Stimulated activated CD8-positive, alpha-beta memory T cell treated with anti-CD3 and anti-CD28 coated beads, Interleukin-12 subunit alpha, Interleukin-12 subunit beta, amount 100 ng/mL, for 1 hour (primary cell): ENCODE measurements around the gene GTF3C2.
"Not testable (repeated sequence)": the region's sequence is repeated elsewhere in the genome, so short reads cannot be mapped to it uniquely, and the experiment has no call there.

Experiments used
- DNase-seq: peaks from one replicate; pipeline ENCODE4 v3.0.0-alpha.2; 2020; ENCODE audit warnings: low read depth

GTF3C2 gene

DNA sequence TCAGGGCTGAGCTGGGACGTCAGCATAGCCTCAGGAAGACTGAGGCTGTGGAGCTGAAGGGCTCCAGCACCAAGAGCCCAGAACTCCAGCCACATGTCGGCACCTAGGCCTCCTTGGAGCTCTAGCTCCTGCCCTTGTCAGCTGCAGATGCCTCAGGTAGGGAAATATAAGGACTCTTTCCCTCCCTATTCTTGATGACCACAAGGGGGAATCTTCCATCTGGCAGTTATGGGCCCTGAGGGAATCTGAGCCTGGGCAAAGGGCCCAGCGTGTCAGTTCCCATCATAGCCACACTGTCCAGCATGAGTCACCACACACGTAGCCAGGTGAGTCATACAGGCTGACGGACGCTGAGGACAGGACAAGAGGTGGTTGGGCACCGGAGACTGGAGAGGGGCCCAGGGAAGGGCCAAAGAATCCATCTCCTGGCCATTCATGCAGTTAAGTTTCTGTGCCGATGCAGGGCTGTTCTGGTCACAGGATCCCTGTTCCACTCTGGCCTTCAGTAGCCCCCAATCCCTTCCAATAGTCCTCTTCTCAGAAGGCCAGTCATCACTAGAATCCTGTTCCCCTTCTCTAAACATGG, 35.5 kb downstream of the GTF3C2 start:
- no peak for DNase-seq

DNA sequence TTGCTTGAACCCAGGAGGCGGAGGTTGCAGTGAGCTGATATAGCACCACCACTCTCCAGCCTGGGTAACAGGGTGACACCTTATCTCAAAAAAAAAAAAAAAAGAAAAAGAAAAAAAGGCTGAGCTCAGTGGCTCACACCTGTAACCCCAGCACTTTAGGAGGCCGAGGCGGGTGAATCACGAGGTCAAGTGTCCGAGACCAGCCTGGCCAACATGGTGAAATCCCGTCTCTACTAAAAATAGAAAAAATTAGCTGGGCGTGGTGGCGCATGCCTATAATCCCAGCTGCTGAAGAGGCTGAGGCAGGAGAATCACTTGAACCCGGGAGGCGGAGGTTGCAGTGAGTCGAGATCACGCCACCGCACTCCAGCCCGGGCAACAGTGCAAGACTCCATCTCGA, 36.7 kb downstream of the GTF3C2 start:
- DNase-seq, result not testable (repeated sequence)

DNA sequence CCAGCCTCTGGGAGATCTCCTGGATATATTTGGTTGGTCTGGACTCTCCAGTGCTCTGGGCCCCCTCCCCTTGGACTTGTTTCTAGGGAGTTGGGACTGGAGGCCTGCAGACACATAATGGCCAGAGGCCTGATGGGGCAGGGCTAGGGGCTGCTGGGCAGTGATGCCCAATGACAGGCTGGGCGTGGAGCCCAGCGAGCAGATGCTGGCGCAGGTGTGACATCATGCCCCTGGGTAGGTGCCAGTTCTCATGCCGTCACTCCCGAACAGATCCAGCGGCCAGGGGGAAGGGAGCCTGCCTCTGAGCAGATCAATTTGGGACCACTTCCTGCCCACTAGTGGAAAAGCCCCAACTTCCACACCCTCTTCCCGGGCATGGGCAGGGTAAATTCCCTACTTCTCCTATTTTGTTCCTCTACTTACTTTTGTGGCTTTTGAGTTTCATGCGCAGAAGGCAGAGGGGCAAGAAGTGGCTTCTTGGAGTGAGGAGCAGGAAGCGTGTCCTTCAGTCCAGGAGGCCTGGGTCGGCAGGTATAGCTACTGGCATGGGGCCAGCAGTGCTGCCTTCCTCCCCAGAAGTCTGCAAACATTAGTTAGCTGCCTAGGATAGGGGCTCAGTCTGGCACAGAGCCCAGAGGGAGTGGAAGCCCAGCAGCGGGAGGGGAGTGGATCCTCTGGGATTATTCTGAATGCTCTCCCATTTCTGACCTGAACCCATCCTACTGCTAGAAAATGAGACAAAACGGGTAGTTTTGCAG, 39.7 kb downstream of the GTF3C2 start:
- DNase-seq, result no peak

DNA sequence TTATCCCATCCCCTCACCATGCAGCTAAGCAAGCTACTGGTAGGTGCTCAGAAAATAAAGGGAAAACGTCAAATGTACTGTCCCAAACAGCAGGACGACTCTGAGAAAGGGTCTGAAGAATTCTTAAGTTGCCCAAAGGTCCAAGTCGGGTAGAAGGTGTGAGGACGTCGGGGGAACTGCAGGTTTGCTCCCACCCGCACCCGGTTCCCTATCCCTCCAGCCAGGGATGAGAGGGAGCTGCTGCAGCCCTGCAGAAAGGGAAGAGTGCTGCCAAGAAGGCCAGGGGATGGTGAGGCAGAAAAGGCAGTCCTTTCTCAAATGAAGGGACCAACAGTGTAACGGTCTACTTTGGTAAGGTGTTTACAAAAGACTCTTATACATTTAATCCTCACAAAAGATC, 41.4 kb downstream of the GTF3C2 start:
- no peak for DNase-seq

DNA sequence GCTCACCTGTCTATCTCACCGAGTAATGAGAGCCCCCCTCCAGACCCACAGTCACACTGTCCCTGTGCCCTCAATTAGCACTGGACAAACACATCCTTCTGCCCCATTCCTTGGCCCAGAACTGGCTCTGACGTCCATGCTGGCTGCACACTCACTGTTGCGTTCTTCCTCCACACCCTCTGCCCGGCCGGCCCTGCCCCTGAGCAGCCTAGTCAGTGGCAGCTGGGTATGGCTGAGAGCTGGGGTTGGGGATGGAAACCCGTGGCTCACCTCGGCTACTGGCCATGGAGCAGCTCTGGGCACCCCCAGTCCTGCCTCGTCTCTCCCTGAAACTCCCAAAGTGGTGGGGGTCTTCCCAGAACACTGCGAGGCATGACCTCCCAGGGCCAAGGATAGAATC, 41.9 kb downstream of the GTF3C2 start:
- DNase-seq, result no peak

DNA sequence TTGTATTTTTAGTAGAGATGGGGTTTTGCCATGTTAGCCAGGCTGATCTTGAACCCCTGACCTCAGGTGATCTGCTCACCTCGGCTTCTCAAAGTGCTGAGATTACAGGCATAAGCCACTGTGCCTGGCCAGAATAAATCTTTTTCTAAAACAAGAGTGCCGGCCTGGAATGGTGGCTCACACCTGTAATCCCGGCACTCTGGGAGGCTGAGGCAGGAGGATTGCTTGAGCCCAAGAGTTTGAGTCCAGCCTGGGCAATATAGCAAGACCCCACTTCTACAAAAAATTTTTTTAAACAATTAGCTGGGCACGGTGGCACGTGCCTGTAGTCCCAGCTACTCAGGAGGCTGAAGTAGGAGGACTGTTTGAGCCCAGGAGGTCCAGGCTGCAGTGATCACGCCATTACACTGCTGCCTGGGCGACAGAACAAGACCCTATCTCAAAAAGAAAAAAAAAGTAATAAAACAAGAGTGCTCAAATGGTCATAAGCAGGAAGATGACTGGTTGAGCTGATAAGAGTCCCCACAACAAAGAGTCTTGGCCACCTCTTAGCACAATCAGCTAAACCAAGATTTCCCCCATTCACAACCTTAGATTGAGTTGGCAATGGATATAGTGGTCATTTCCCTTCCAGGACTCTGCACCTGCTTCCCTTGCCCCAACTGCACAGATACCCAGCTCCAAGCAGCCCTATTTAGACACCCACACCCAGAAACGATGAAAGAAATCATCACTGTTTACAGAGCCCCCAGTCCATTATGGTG, 42.5 kb downstream of the GTF3C2 start:
- DNase-seq, result no peak

DNA sequence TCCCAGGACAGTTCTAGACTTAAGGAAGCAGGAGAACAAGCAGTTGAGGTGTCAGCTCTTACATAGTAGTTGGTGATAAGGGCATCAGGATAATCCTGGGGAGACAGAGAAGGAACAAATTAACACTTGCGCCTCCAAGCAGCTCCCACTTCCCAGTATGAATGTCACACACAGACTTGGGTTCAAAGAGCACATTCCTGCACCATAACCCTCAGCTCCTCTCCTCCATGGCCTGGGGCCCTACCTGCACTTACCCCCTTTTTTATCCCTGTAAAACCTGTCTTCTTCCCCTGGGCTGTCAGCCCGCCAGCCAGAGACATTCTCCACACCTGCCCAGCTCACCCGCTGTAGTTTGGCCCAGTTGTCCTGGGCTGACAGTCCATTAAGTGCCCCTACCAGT, 44.4 kb downstream of the GTF3C2 start:
- DNase-seq, result no peak

DNA sequence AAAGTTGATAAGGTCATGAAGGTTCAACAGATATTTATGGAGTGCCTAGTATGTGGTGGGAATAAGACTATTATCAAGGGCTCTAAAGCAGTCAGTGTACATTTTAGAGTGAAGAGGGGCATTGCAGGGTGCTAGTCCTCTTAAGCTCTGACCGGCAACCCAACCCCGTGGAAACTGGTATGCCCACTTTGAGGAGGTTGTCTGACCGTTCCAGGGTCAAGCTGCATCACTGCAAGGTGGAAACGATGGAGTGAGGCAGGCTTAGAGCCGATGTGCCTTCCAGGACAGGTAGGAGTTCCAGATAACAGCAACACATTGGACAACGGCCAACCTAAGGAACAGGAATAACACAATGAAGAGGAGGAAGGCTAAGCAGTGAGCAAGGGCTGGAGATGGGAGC, 46.9 kb downstream of the GTF3C2 start:
- no peak for DNase-seq

DNA sequence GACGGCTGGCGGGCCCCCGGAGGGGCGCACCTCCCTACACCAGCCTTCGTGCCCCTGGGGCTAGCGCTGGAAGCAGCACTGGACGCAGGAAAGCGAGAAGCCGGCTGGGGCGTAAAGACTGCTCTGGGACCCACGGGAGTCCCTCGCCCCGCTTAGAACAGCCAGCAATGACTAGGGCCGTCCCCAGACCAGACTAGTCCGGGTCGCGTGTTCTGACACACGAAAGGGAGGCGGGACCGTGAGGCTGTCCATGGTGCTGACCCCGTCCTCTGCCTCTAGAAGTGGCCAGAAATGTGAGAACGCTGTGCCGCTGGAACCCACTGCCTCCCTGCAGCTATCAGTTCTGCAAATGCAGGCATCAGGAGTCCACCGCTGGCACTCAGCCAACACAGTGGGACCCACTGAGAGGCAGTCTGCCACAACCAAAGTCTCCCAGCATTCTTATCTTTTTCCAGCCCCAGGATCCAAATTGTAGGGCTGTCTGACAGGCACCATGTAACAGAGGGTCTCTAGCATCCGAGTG, 48.1 kb downstream of the GTF3C2 start, which contains the start of gene UCN:
Gene UCN, minus strand, starts transcription at position 87 of the 523 bp plus-strand sequence. CDS start 550 bp downstream, outside the sequence.
- DNase-seq, result no peak

DNA sequence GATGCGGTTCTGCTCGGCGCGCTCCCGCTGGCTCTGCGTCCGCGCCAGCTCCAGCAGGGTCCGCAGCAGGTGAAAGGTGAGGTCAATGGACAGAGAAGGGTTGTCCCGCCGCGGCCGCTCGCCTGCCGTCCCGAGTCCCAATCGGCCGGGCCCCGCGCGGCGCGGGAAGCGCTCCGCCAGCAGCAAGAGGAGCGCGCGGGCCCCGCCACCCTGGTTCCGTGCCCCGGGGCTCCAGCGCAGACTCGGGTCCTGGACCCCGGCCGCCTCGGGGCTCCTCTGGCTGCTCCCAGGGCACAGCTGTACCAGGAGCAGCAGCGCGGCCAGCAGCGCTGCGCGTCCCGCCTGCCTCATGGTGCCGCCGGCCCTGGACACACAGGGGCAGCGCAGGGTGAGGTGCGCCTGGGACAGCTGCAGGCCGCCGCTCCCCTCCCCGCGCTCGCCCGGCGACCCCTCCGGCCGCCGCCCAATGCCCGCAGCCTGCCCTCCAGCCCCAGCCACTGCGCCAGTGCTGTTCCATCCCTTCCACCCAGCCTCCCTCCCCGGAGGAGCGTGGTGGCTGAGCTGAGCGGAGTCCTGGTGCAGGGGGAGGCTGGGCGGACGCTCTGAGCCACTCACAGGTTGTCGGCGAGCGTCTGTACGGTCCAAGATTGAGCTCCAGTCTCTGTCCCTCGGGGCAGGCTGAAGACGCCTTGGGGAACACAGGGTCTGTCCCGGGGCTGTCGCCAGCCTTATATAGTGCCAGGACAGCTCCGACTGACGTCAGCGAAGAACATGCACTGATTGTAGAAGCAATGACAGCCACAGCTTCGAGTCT, 48.8 kb downstream of the GTF3C2 start:
- DNase-seq, result no peak

DNA sequence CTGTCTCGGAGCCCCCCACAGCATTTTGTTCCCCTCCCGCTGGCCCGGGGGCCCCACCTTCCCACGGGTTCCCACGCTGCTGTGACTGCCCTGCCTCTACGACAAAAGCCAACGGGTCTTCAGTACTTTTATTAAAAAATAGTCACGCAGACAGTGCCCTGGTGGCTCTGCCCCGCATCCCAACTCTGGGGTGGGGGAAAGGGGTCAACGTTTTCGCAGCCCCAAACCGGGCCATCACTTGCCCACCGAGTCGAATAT, 49.3 kb downstream of the GTF3C2 start:
- no peak for DNase-seq

DNA sequence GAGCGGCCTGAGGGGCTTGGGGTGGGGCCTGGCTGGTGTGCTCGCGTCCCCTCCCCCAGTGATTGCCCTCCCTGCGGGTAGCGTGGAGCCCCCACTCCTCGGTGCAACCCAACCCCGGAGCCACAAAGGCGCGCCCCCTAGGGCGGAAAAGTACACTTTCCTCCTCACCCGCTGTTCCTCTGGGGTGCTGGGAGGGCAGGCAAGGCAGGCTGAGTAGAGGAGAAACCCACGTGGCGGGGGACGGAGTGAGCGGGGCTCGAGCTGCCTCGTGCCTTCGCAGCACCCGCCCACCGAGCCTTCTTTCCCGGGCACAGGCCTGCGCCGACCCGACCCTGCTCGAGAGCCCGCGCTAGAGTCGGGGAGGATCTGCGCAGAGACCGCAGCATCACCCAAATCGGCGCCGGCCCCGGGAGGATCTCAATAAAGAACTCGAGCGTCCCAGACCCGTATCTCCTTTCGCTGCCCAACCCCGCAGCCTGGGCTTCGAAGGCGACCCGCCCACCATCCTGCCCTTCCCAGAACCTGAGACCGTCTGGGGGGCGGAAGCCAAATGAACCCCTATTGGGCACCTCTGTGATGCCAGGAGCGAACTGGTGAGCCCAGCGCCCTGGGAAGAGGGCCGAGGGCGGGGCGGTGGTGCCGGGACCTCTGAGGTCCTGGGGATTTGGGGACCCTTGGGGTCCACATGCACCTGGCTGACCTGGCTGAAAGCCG, 49.8 kb downstream of the GTF3C2 start:
- DNase-seq, result no peak

DNA sequence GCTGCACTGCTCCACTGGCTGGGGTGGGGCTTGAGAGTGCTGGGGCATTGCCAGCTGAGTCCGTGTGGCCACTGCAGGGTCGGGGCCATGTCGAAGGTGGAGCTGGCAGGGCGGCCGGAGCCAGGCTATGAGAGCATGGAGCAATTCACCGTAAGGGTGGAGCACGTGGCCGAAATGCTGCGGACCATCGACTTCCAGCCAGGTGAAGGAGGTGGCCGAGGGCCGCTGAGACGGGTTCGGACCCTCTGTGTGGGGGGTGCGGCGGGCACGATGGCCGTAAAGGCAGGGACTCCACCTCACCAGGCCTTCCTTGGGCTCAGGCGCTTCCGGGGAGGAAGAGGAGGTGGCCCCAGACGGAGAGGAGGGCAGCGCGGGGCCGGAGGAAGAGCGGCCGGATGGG, 50.4 kb downstream of the GTF3C2 start:
- DNase-seq, result no peak

DNA sequence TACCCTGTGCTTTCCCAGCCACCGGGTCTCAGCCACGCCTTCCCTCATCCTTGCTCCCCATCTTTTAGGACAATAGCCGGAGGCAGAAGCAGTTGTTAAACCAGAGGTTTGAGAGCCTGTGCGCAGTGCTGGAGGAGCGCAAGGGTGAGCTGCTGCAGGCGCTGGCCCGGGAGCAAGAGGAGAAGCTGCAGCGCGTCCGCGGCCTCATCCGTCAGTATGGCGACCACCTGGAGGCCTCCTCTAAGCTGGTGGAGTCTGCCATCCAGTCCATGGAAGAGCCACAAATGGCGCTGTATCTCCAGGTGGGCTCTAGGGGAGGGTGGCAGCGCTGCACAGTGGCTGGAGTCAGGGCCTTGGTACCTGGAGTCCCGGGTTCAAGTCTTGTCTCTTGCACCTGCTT, 51.0 kb downstream of the GTF3C2 start:
- DNase-seq, result no peak

DNA sequence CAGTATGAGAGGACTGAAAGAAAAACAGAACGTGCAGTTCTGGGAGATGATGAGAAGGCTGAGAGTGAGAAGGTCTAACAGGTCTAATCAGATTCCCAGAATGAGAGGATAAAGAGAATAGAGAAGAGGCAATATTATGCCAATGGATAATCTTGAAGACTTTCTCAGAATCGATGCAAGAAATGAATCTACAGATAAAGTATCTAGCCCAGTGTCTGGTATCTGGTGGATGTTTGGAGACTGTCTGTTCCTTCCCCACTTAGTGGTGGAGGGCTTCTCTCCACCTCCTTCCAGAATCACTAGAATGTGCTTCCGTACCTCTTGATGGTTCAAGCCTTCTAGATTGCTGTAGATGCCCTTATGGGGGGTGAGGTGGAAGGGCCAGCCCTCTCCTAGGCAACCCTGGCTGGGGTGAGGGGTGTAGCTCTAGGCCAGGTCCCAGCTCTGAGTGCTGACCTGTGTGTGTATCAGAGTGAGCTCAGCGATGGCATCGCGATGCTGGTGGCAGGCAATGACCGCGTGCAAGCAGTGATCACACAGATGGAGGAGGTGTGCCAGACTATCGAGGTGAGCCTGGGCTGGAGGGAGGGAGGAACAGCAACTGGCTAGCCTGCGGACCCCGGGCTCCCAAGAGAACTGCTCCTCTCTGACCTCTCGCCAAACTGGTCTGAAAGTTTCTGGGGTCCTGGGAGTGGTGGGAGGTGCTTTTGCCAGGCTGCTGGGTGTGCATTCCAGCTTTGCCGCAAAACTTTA, 51.9 kb downstream of the GTF3C2 start:
- no peak for DNase-seq

DNA sequence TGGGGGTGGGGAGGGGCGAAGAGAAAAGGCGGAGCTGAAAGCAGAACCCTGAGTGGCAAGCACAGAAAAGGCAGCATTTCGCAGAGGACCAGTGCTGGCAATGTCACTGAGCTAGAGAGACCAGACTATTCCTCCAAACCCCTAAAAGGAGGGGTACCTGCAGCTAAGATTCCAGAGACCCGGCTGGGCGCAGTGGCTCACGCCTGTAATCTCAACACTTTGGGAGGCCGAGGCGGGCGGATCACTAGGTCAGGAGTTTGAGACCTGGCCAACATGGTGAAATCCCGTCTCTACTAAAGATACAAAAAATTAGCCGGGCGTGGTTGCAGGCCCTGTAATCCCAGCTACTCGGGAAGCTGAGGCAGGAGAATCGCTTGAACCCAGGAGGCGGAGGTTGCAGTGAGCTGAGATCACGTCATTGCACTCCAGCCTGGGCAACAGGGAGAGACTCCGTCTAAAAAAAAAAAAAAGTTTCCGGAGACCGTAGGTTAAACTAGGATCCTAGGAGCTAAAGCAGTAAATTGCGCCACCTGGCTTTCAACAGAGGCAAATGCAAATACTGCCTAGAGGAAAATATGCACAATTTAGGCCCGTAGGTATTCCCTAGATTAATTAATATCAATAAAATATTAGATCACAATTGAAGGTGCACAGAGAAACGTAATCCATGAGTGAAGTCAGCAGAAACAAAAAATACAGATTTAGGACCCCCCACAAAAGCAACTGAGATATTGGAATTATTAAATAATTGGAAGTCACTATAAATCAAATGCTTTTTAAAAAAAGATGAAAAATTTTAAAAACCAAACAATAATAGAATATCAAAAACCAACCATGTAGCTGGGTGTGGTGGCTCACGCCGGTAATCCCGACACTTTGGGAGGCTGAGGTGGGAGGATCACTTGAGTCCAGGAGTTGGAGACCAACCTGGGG, 53.2 kb downstream of the GTF3C2 start:
- peak; percentile 23 for DNase-seq

DNA sequence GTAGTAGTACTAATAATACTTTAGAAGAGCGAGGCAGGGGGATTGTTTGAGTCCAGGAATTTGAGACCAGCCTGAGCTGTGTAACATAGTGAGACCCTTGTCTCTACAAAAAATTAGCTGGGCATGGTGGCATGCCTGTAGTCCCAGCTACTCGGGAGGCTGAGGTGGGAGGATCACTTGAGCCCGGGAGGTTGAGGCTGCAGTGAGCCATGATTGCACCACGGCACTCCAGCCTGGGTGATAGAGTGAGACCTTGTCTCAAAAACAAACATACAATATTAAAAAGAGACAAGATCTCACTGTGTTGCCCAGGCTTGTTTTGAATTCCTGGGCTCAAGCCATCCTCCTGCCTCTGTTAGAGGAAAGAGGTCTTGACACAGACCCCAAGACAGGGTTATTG, 56.0 kb downstream of the GTF3C2 start:
- DNase-seq, result not testable (repeated sequence)

DNA sequence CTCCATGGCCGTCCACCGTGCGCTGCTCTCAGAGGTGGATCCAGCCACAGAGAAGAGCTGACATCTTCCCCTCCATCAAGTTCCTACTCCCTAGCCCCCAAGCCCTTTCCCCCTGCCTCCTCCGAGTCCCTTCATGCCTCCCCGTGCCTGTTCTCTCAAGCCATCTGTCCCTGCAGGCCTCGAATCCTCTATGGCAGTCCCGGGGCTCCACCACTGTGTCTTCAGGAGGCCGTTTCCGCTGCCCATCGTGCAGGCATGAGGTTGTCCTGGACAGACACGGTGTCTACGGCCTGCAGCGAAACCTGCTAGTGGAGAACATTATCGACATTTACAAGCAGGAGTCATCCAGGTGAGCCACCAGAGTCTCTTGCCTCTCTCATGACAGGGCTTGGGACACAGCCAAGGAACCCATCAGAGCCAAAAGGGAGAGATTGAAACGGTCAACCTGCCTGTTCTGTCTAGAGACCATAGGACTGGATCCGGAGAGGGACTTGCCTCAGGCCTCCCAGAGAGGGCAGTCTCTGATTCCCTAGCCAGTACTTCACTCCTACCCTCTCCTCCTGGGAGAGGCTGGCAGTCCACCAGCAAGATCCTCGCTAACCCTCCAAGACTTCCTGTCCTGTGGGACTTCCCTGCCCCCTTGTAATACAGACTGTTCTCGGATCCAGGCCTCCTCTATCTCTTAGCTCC, 58.0 kb downstream of the GTF3C2 start:
- DNase-seq, result no peak

DNA sequence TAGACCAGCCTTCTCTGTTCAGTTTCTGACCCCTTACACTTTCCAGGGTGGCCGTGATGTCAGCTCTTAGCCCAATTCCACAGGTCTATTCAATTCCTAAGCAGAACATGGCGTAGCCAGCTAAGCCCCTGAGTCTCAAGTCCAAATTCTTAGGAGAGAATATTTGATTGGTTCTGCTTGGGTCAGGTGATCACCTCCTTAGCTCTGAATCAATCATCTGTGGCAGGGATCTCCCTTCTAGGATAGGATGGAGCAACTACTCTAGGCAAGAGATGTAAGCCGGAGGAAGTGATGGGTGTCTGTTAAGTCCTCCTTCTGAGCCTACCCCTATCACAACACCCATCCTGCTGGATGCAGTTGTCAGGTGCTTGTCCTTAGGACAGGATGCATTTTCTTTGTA, 59.4 kb downstream of the GTF3C2 start:
- DNase-seq, result no peak
